ENCODE results near the gene DPYD. TPM values are rescaled to one million over a fixed set of nuclear protein-coding genes. Genes with fewer than 3 reads are reported as not detected.

DPYD gene
- total RNA-seq, 1 donor, result 81.4 TPM

- no peak for TF ChIP-seq CTCF (IDR thresholded peaks at IDR 0.05; ENCODE audit: extremely low read depth, low read depth, low read length)
- Histone ChIP-seq H2AFZ (ENCODE audit: low read length) (no peak overlapping the region), H3K79me2 (ENCODE audit: insufficient read depth, low read length) (no peaks in the 10 kb centered on the region), H3K9me3 (ENCODE audit: low read depth, low read length) (no peaks in the 10 kb centered on the region), H3K27ac (ENCODE audit: low read depth, low read length) (no peak overlapping the region), H4K20me1 (ENCODE audit: insufficient read depth, low read length) (no peaks in the 10 kb centered on the region), H3K36me3 (ENCODE audit: insufficient read depth, low read length) (peaks cover 3% of the 10 kb centered on the region), H3K4me2 (ENCODE audit: insufficient read depth, low read length) (no peak overlapping the region), H3K27me3 (ENCODE audit: insufficient read depth, low read length) (no peaks in the 10 kb centered on the region), H3K4me1 (ENCODE audit: insufficient read depth, low read length) (peaks cover 5% of the 10 kb centered on the region), H3K4me3 (ENCODE audit: insufficient read depth, low read length) (no peak overlapping the region)
- DNase-seq (ENCODE audit: insufficient read length, low spot score, missing footprints), result no peak
Measured at GRCh38 chr1:97680894-97681293, 239.9 kb downstream of the DPYD start.

DNA sequence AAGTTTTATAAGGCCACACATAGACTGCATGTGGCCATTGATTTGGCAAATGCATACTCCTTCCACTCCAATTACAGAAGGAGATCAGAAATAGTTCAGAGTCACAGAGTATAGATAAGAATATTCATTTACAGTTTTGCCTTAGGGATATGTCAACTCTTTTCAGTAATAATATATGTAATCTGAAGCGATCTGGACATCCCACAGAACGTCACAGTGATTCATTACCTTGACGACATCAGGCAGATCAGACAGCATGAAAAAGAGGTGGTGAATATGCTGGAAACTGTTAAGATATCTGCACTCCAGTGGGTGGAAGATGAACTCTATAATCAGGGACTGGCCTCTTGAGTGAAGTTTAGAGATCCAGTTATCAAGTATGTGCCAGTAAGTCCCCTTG lies 240.4 kb downstream of the DPYD start:
- no peak for DNase-seq (ENCODE audit: insufficient read length, low spot score, missing footprints)

DNA sequence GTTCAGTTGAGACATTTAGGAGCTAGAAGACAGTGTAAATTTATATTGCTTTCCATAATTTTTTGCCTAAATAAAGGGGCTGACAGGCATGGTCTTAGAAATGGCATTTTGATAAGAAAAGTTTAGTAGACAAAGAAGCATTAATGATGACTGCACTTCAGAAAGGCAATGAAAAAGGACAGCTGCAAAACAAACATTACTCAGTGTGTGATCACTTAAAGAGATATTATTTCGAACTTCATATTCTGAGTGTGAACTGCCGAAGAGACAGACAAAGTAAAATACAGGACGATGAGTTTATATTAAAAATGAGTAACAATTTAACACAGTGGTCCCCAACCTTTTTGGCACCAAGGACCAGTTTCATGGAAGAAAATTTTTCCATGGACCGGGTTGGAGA lies 243.1 kb downstream of the DPYD start:
- TF ChIP-seq CTCF (IDR thresholded peaks at IDR 0.05; ENCODE audit: extremely low read depth, low read depth, low read length), result no peak
- H3K36me3 ChIP-seq (ENCODE audit: insufficient read depth, low read length), result peaks cover 3% of the 10 kb centered on the region
- DNase-seq (ENCODE audit: insufficient read length, low spot score, missing footprints), result no peak
- no peak overlapping the region for H3K4me3 ChIP-seq (ENCODE audit: insufficient read depth, low read length)
- no peaks in the 10 kb centered on the region for H4K20me1 ChIP-seq (ENCODE audit: insufficient read depth, low read length)
- no peak overlapping the region for H3K27ac ChIP-seq (ENCODE audit: low read depth, low read length)
- H3K4me2 ChIP-seq (ENCODE audit: insufficient read depth, low read length), result no peak overlapping the region
- no peaks in the 10 kb centered on the region for H3K79me2 ChIP-seq (ENCODE audit: insufficient read depth, low read length)
- H3K9me3 ChIP-seq (ENCODE audit: low read depth, low read length), result no peaks in the 10 kb centered on the region
- H2AFZ ChIP-seq (ENCODE audit: low read length), result no peak overlapping the region
- no peaks in the 10 kb centered on the region for H3K27me3 ChIP-seq (ENCODE audit: insufficient read depth, low read length)
- peaks cover 5% of the 10 kb centered on the region for H3K4me1 ChIP-seq (ENCODE audit: insufficient read depth, low read length)

More for the DNA sequence above, 240.4 kb downstream of the DPYD start:
- H3K27me3 ChIP-seq (ENCODE audit: insufficient read depth, low read length), result no peaks in the 10 kb centered on the region
- no peaks in the 10 kb centered on the region for H3K79me2 ChIP-seq (ENCODE audit: insufficient read depth, low read length)
- peaks cover 3% of the 10 kb centered on the region for H3K36me3 ChIP-seq (ENCODE audit: insufficient read depth, low read length)
- H3K27ac ChIP-seq (ENCODE audit: low read depth, low read length), result no peak overlapping the region
- H3K9me3 ChIP-seq (ENCODE audit: low read depth, low read length), result no peaks in the 10 kb centered on the region
- H3K4me2 ChIP-seq (ENCODE audit: insufficient read depth, low read length), result no peak overlapping the region
- no peak for TF ChIP-seq CTCF (IDR thresholded peaks at IDR 0.05; ENCODE audit: extremely low read depth, low read depth, low read length)
- peaks cover 5% of the 10 kb centered on the region for H3K4me1 ChIP-seq (ENCODE audit: insufficient read depth, low read length)
- H3K4me3 ChIP-seq (ENCODE audit: insufficient read depth, low read length), result no peak overlapping the region
- no peaks in the 10 kb centered on the region for H4K20me1 ChIP-seq (ENCODE audit: insufficient read depth, low read length)
- no peak overlapping the region for H2AFZ ChIP-seq (ENCODE audit: low read length)

DNA sequence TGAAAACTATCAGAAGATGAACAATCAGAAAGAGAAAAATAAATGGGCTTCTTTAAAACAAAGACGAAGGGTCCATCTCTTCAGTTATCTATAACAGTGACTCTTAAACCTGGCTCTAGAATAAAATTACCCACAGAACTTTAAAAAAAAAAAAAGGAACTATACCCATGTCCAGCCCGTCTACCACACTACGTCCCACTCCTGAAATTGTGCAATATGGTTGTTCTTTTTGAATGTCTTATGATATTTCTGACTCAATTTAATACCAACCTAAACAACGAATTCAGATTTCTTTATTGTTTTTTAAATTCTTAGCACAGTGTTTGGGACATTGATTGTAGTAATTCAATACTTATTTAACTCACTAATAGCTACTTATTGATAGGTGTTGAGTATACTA lies 246.3 kb downstream of the DPYD start:
- H3K4me1 ChIP-seq (ENCODE audit: insufficient read depth, low read length), result peaks cover 2% of the 10 kb centered on the region
- no peak overlapping the region for H3K4me3 ChIP-seq (ENCODE audit: insufficient read depth, low read length)
- DNase-seq (ENCODE audit: insufficient read length, low spot score, missing footprints), result no peak
- no peak overlapping the region for H3K27ac ChIP-seq (ENCODE audit: low read depth, low read length)
- no peaks in the 10 kb centered on the region for H4K20me1 ChIP-seq (ENCODE audit: insufficient read depth, low read length)
- H2AFZ ChIP-seq (ENCODE audit: low read length), result no peak overlapping the region
- H3K4me2 ChIP-seq (ENCODE audit: insufficient read depth, low read length), result no peak overlapping the region
- H3K27me3 ChIP-seq (ENCODE audit: insufficient read depth, low read length), result no peaks in the 10 kb centered on the region
- peaks cover 4% of the 10 kb centered on the region for H3K36me3 ChIP-seq (ENCODE audit: insufficient read depth, low read length)
- TF ChIP-seq CTCF (IDR thresholded peaks at IDR 0.05; ENCODE audit: extremely low read depth, low read depth, low read length), result no peak
- H3K9me3 ChIP-seq (ENCODE audit: low read depth, low read length), result no peaks in the 10 kb centered on the region
- no peaks in the 10 kb centered on the region for H3K79me2 ChIP-seq (ENCODE audit: insufficient read depth, low read length)
